Esophagus squamous epithelium (tissue), 4 donors: ENCODE measurements around the gene SCAF1.

ENCODE experiments used
- CTCF ChIP-seq, 6 experiments: fragments of 450-650 bp in 4 of 6; fragments of 200-600 bp in 2 of 6; sonication (generic) in 2 of 6; IDR thresholded peaks; one replicate each; pipeline ENCODE4 v1.5.1; 2016 to 2019; ENCODE audit warnings: antibody characterized with exemption in 6 of 6, mild to moderate bottlenecking in 4 of 6, moderate library complexity in 4 of 6
- POLR2A ChIP-seq, 4 donors: fragments of 450-650 bp; IDR thresholded peaks; one replicate each; pipeline ENCODE4 v1.6.1; 2017; ENCODE audit warnings: antibody characterized with exemption in 4 of 4, mild to moderate bottlenecking in 4 of 4, moderate library complexity in 3 of 4

GRCh38 chr19:49658566-49659442 is 16.8 kb downstream of the SCAF1 start:
- no peak for TF ChIP-seq CTCF (IDR thresholded peaks at IDR 0.05)
- no peak for TF ChIP-seq POLR2A (IDR thresholded peaks at IDR 0.05)
